OCI-LY7 (cell line): ENCODE measurements around the gene CTDSP1.

Experiments
- CTCF ChIP-seq: fragments of 200-600 bp; sonication (generic); conservative IDR thresholded peaks from 2 replicates; pipeline ENCODE4 v1.5.1; 2014; ENCODE audit warnings: mild to moderate bottlenecking, antibody characterized with exemption, low read length, moderate library complexity, mixed read lengths
- EZH2phosphoT487 ChIP-seq: fragments of 200-600 bp; sonication (generic); IDR thresholded peaks from 2 replicates; pipeline ENCODE4 v1.6.1; 2018; ENCODE audit warnings: low read depth, borderline replicate concordance, mild to moderate bottlenecking, mixed run types, antibody characterized with exemption, low read length, moderate library complexity, mixed read lengths

- TF ChIP-seq CTCF (no peak), EZH2phosphoT487 (no peak)
Measured at GRCh38 chr2:218444692-218445357, 45.2 kb downstream of the CTDSP1 start.
